GM11168 (cell line): ENCODE measurements around the gene WDFY4.

Experiments
- in situ Hi-C: fragments of 300-500 bp; cut with MboI; formaldehyde crosslinking; loops from one replicate; pipeline ENCODE4 v1.12.0; 2022; ENCODE audit warnings: low sequenced_read_pairs; ENCODE audit not compliant: unreplicated experiment

The WDFY4 gene

GRCh38 chr10:48739170-48739569, 54.5 kb downstream of the WDFY4 start:
- in situ Hi-C loops: no loop called here

GRCh38 chr10:48740015-48740707, 55.5 kb downstream of the WDFY4 start:
- in situ Hi-C loops: no loop called here

- in situ Hi-C loops: no loop called here
These were observed 56.3 kb downstream of the WDFY4 start for GRCh38 chr10:48740988-48741387.

GRCh38 chr10:48742891-48743860, 58.5 kb downstream of the WDFY4 start:
- in situ Hi-C loops: no loop called here

DNA sequence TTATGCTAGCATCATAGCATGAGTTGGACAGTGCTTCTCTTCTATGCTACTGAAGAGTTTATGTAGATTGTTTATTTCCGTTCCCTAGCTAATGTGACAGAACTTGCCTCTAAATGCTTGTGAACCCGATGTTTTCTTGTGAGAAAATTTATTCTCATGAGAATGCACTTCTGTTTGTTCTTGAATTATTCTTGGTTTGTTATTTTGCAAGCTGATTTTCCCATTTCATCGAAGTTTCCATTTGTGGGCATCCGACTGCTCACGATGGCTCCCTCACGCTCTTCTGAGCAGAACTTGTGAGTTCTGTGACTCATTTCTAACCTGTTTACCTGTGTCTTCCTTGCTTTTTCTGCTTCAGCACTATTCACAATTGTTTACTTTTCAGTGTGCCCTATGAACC, 59.9 kb downstream of the WDFY4 start:
- in situ Hi-C loops: no loop called here

- in situ Hi-C loops: no loop called here
These were observed 61.1 kb downstream of the WDFY4 start for GRCh38 chr10:48745662-48746245.

DNA sequence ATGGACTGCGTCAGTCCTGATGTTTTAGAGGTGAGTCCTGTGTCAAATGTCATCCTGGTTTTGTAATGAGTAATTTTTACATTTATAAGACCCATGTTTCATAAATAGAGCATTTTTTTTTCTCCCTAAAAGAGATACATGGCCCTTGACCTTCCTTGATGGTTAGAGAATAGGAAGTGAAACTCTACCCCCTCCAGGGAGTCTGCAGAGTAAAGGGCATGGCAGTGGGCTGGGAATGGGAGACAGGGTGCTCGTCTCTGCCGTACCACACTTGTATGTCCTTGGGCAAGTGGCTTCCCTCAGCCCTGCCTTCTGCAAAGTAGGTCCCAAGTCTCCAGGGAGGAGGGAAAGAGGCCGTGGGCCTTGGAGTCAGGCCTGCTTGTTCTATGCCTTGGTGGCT, 63.9 kb downstream of the WDFY4 start:
- in situ Hi-C loops: no loop called here

DNA sequence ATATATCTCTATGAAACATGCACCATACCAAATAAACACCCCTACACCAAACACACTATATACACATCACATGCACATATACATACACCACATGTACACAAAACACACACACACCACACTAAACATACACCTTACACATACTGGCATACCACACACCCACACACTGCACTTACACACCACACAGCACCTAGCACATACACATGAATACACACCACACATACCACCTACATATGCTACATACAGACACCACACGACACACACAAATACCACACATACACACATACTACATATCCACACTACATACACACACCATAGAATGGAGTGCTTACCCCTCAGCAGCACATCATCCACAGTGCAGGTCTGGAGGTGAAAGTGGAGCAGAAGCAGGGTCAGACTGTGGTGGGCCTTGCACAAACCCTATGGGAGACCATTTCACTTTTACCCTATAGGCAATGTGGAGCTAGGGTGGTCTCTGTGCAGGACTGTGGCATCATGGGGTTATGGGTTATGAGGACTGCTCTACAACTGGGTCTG, 64.6 kb downstream of the WDFY4 start:
- in situ Hi-C loops: no loop called here

DNA sequence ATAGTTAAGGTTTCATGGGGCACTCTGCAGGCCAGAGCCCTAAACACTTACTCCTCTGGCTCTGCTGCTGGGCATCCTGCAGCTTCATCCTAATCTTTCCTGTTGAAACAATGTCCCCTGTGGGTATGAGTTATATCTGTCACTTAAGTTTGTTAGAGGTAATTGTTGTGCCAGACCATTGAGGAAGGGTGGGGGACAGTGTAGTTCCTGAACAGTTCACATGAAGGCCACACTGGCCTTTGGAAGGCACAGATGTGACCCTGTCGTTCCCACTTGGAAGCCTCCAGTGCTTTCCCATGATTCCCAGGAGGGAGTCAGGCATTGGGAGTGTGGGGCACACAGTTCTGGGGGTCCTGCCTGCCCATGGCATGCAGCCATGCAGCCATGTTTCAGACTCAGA, 65.3 kb downstream of the WDFY4 start:
- in situ Hi-C loops: no loop called here

DNA sequence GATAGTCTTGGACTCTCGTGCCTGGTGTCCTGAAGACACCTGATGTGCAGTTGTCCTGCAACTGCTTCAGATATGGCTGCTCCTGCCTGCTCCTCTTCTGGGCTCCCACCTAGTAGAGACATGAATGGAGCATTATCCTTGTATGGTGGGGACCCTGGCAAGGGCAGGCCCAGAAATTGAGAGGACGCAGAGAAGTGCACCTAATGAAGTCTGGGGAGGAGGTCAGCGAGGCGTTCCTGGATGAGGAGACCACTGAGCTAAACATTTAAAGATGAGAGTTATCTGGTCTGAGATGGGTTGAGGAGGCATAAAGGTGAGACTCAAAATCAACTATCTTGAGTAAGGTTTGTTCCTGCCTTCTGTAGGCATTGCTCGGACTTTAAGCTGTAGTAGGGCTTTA, 66.3 kb downstream of the WDFY4 start:
- in situ Hi-C loops: no loop called here

DNA sequence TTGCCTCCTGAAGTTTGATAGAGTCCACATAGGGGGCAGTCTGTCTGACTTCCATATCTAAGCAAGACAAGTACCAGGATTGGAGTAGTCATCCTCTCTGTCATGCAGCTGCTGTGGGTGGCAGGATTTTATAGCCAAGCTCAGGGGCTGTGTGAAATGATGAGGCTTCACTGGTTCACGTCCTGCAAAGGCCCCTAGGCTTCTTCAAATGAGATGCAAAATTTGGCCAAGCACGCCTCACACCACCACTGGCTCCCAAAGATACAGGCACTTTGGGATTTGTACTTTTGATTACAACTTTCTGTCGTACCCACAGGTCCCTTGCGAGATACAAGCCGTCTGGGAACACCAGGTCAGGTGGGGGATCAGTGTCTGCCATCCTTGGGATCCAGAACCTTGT, 67.1 kb downstream of the WDFY4 start:
- in situ Hi-C loops: no loop called here

GRCh38 chr10:48758411-48758810, 73.7 kb downstream of the WDFY4 start:
- in situ Hi-C loops: no loop called here

GRCh38 chr10:48759113-48759901, 74.6 kb downstream of the WDFY4 start:
- in situ Hi-C loops: no loop called here

DNA sequence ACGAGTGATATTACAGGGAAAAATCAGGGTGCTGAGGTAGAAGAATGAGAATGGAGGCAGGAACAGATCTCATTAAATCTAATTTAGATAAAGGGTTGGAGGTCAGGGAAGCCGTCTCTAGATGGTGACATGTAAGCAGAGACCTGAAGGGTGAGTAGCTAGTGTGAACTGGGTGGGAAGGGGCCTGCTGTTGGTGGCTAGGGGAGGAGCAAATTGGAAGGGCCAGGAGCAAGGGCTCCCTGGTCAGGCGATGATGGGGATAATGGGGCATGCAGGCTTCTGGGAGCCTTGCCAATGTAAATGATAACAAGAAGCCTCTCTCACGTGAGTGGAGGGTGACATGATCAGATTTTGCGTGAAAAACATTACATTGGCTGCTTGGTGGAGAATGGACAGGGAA, 76.3 kb downstream of the WDFY4 start:
- in situ Hi-C loops: no loop called here

DNA sequence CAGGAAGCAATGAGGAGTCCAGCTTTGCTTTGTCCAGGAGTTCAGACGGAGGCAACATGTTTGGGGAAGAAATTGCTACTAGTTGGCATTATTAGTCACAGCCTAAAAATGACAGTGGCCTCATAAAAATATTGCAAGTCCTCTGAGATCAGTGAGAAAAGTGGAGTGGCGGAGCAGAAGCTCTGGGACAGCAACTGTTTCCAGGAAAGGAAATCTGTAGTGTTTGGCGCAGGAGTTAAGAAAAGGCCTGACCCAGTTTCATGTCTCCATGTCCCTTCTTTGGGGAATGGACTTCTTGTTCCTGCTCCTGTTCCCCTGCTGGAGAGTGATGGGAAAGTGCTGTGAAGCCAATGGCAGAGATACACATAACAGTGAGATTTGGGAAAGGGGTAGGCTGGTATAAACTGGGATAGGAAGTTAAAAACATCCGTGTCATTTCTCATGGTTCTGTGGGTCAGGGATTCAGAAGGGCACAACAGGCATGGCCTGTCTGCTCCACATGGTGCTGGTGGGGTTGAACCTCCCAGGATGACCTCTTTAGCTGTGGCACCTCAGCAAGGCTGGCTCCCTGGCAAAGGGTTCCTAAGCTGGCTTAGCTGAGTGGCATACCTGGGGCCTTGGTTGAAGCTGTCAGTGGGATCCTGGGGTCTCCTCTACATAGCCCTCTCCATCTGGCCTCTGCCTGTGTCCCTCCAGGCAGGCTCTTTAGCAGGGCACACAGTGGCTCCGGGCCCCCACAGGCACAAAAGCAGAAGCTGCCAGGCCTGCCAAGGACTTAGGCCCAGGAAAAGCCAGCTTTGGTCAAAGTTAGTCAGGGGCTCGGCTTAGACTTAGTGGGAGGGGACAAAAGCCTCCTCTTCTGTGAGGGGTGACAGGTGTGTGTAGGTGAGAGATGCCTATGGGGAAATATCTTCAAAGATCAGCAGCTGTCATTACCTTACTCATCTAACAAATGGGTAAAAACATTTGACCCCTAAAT, 77.7 kb downstream of the WDFY4 start:
- in situ Hi-C loops: no loop called here

GRCh38 chr10:48763403-48763965, 78.8 kb downstream of the WDFY4 start:
- in situ Hi-C loops: no loop called here

GRCh38 chr10:48764486-48764885, 79.8 kb downstream of the WDFY4 start:
- in situ Hi-C loops: no loop called here

DNA sequence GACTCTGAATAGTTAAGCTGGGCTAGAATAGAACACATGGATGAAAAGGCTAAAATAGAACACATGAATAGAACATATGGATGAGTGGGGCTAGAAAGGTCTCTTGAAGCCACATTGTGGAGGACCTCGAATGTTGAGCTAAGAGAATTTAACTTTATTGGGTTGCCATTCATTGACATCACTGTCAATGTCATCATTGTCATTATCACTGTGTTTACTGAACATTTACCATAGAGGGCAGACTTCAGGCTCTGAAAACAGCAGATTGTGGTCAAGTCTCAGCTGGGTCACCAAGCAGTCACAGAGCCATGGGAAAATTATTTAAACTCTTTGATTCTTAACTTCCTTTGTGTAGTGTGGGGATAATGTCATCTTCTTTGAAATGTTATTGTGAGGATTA, 80.4 kb downstream of the WDFY4 start:
- in situ Hi-C loops: no loop called here

DNA sequence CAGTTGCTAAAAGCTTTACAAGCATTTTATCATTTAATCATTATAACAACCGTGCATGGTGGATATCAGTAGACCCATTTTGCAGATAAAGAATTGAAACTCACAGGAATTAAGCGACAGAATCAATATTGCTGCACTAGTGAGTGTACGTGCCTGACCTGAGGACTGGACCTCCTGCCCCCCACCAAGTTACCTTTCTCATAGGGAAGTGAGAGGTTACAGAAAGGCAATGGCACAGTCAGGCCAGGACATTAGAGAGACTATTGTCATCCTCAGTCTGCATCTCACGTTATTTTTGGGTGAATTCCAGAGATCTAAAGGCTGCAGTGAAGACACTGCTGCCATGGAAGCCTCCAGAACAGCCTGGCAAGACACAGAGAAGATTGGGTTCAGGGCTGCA, 80.9 kb downstream of the WDFY4 start:
- in situ Hi-C loops: no loop called here
